ENCODE measurements around the gene MPZL1. TPM values are rescaled to one million over a fixed set of nuclear protein-coding genes. Genes with fewer than 3 reads are reported as not detected.

The MPZL1 gene
- total RNA-seq, 1 experiment from 2014 or later = 52.9 TPM

- TF ChIP-seq EGR1 (IDR thresholded peaks at IDR 0.05; ENCODE audit: low read depth) (no peak), SP1 (IDR thresholded peaks at IDR 0.05; ENCODE audit: low read depth) (no peak), CEBPB (IDR thresholded peaks at IDR 0.05; ENCODE audit: low read depth) (peak; percentile 54), FOSL1 (IDR thresholded peaks at IDR 0.05; ENCODE audit: low read depth) (no peak), ZNF274 (IDR thresholded peaks at IDR 0.05; ENCODE audit: low read depth, low read length) (no peak)
- Histone ChIP-seq H3K27me3 (ENCODE audit: insufficient read depth, low read length) (no peaks in the 10 kb centered on the region), H3K36me3 (ENCODE audit: control insufficient read depth in 1 of 2, insufficient read depth in 2 of 2, low read length in 2 of 2) (no peaks in the 10 kb centered on the region), H3K4me2 (ENCODE audit: low read length) (no peak overlapping the region), H3K4me3 (replicated peaks in 1 of 2; ENCODE audit: low read depth in 1 of 2, low read length in 2 of 2) (no peak overlapping the region), H2AFZ (ENCODE audit: low read depth, low read length, poor library complexity, severe bottlenecking) (no peak overlapping the region), H3K27ac (ENCODE audit: low read depth, low read length) (no peak overlapping the region), H3K9me3 (ENCODE audit: control insufficient read depth in 1 of 2, insufficient read depth in 1 of 2, low read depth in 1 of 2, low read length in 2 of 2) (no peaks in the 10 kb centered on the region), H3K9ac (ENCODE audit: low read length) (no peak overlapping the region), H4K20me1 (ENCODE audit: insufficient read depth) (no peaks in the 10 kb centered on the region), H3K9me2 (ENCODE audit: insufficient read depth) (no peaks in the 10 kb centered on the region), H3K79me2 (ENCODE audit: insufficient read depth, low read length) (no peaks in the 10 kb centered on the region), H3K4me1 (ENCODE audit: control insufficient read depth in 1 of 2, insufficient read depth in 2 of 2, low read length in 2 of 2) (peaks cover 2 to 23% of the 10 kb centered on the region in 2 experiments; a peak in 3 of 4 replicates)
- ChIA-PET CTCF (no interaction called here), POLR2A (no interaction called here), RAD21 (ENCODE audit: low non-redundant PET in 1 of 2, low total read pairs in 2 of 2, uncharacterized antibody in 2 of 2, unreplicated experiment in 2 of 2) (interaction anchor here in 1 of 2 experiments (0.6 kb wide), 1 partner anchor 360 kb away, joined by 3 read pairs; no protein-coding TSS in a partner anchor)
- no peak for ATAC-seq
- DNase-seq (ENCODE audit: low read depth, low spot score) = no peak
- no TSS peak for BruUV-seq (replicated peaks)
- intact Hi-C loops (cut with micrococcal nuclease) = no loop called here
These were observed 103.8 kb downstream of the MPZL1 start for GRCh38 chr1:167825419-167826079.

- intact Hi-C loops (cut with micrococcal nuclease) = no loop called here
- Histone ChIP-seq H3K9ac (ENCODE audit: low read length) (no peak overlapping the region), H3K36me3 (ENCODE audit: control insufficient read depth in 1 of 2, insufficient read depth in 2 of 2, low read length in 2 of 2) (no peaks in the 10 kb centered on the region), H3K4me2 (ENCODE audit: low read length) (no peak overlapping the region), H3K79me2 (ENCODE audit: insufficient read depth, low read length) (no peaks in the 10 kb centered on the region), H3K27ac (ENCODE audit: low read depth, low read length) (no peak overlapping the region), H3K4me1 (ENCODE audit: control insufficient read depth in 1 of 2, insufficient read depth in 2 of 2, low read length in 2 of 2) (peaks cover 0 to 18% of the 10 kb centered on the region in 2 experiments; a peak in 2 of 4 replicates), H3K9me3 (ENCODE audit: control insufficient read depth in 1 of 2, insufficient read depth in 1 of 2, low read depth in 1 of 2, low read length in 2 of 2) (no peaks in the 10 kb centered on the region), H3K4me3 (replicated peaks in 1 of 2; ENCODE audit: low read depth in 1 of 2, low read length in 2 of 2) (no peak overlapping the region), H3K27me3 (ENCODE audit: insufficient read depth, low read length) (no peaks in the 10 kb centered on the region), H2AFZ (ENCODE audit: low read depth, low read length, poor library complexity, severe bottlenecking) (no peak overlapping the region), H4K20me1 (ENCODE audit: insufficient read depth) (no peaks in the 10 kb centered on the region), H3K9me2 (ENCODE audit: insufficient read depth) (no peaks in the 10 kb centered on the region)
- no peak for DNase-seq (ENCODE audit: low read depth, low spot score)
- CTCF ChIA-PET = no interaction called here
- POLR2A ChIA-PET = no interaction called here
- no peak for ATAC-seq
- TF ChIP-seq SIN3A (IDR thresholded peaks at IDR 0.05; ENCODE audit: low read depth) = no peak
- RAD21 ChIA-PET (ENCODE audit: low non-redundant PET in 1 of 2, low total read pairs in 2 of 2, uncharacterized antibody in 2 of 2, unreplicated experiment in 2 of 2) = interaction anchor here in 1 of 2 experiments (0.6 kb wide), 1 partner anchor 361 kb away, joined by 3 read pairs; no protein-coding TSS in a partner anchor
- BruUV-seq (replicated peaks) = no TSS peak
These were observed 104.3 kb downstream of the MPZL1 start for GRCh38 chr1:167826127-167826526.
